ENCODE data around the gene MCM10. TPM values are rescaled to one million over a fixed set of nuclear protein-coding genes. Genes with fewer than 3 reads are reported as not detected.

Gene MCM10
- total RNA-seq, 4 donors from 2014 or later: 0.64 to 1.5 (median 0.78) TPM

DNA sequence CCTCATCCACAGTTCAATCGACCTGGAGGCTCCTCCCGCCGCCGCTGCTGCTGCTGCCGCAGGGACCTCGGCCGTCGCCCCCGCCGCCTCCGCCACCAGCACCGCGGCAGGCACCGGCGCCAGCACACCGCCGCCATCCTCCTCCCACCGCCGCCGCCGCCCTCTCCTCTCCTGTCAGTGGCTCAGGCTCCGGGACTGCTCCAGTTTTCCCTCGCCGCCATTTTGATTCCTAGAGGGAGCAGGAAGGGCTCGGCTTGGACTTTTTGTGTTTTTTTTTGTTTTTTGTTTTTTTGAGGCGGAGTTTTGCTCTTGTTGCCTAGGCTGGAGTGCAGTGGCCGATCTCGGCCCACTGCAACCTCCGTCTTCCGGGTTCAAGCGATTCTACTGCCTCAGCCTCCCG is 3.0 kb upstream of the MCM10 start:
- Histone ChIP-seq H3K27ac (no peak overlapping the region), H3K9me3 (no peaks in the 10 kb centered on the region), H3K4me3 (peak overlapping the region in 1 of 4 donors; percentile 20), H3K27me3 (no peaks in the 10 kb centered on the region), H3K4me1 (peaks cover 4 to 9% of the 10 kb centered on the region in 2 donors), H3K36me3 (no peaks in the 10 kb centered on the region)
- TF ChIP-seq POLR2A (IDR thresholded peaks at IDR 0.05): no peak
- TF ChIP-seq CTCF (IDR thresholded peaks at IDR 0.05 in 4 of 5, conservative IDR thresholded peaks at IDR 0.05 in 1 of 5): no peak
- DNase-seq (no peak), ATAC-seq (no peak)
- in situ Hi-C loops (cut with MboI; ENCODE audit: low sequenced_read_pairs in 4 of 4) (no loop called here), intact Hi-C loops (cut with DNase I; ENCODE audit: low total_unique reads) (no loop called here)

- intact Hi-C loops (cut with DNase I; ENCODE audit: low total_unique reads) (loop anchor here (1.0 to 2.0 kb wide), 3 partner anchors 23 to 279 kb away; no protein-coding TSS in a partner anchor), in situ Hi-C loops (cut with MboI; ENCODE audit: low sequenced_read_pairs in 4 of 4) (loop anchor here (5.0 to 10.0 kb wide), 2 partner anchors 133 to 140 kb away; partner anchors contain the start of gene PHYH (in 3 of the 4))
- DNase-seq: no peak
- H3K4me3 ChIP-seq: peak overlapping the region; percentile 48 to 58 (median 51)
- no peaks in the 10 kb centered on the region for H3K36me3 ChIP-seq
- no peaks in the 10 kb centered on the region for H3K9me3 ChIP-seq
- no peak overlapping the region for H3K27ac ChIP-seq
- ATAC-seq: no peak
- TF ChIP-seq CTCF (IDR thresholded peaks at IDR 0.05 in 4 of 5, conservative IDR thresholded peaks at IDR 0.05 in 1 of 5) (no peak), POLR2A (IDR thresholded peaks at IDR 0.05) (no peak)
- H3K4me1 ChIP-seq: peaks cover 4 to 9% of the 10 kb centered on the region in 2 donors
- no peaks in the 10 kb centered on the region for H3K27me3 ChIP-seq
Measured at GRCh38 chr10:13161857-13162271, 506 bp downstream of the MCM10 start.

- Histone ChIP-seq H3K27me3 (no peaks in the 10 kb centered on the region), H3K4me1 (peaks cover 4 to 9% of the 10 kb centered on the region in 2 donors), H3K4me3 (no peak overlapping the region), H3K27ac (no peak overlapping the region), H3K9me3 (no peaks in the 10 kb centered on the region), H3K36me3 (no peaks in the 10 kb centered on the region)
- ATAC-seq: no peak
- intact Hi-C loops (cut with DNase I; ENCODE audit: low total_unique reads): no loop called here
- TF ChIP-seq CTCF (IDR thresholded peaks at IDR 0.05 in 4 of 5, conservative IDR thresholded peaks at IDR 0.05 in 1 of 5) (no peak), POLR2A (IDR thresholded peaks at IDR 0.05) (no peak)
- DNase-seq: no peak
- in situ Hi-C loops (cut with MboI; ENCODE audit: low sequenced_read_pairs in 4 of 4): loop anchor here (5.0 to 10.0 kb wide), 2 partner anchors 131 to 138 kb away; partner anchors contain the start of gene PHYH (in 3 of the 4)
Measured at GRCh38 chr10:13163859-13164258, 2.5 kb downstream of the MCM10 start.

DNA sequence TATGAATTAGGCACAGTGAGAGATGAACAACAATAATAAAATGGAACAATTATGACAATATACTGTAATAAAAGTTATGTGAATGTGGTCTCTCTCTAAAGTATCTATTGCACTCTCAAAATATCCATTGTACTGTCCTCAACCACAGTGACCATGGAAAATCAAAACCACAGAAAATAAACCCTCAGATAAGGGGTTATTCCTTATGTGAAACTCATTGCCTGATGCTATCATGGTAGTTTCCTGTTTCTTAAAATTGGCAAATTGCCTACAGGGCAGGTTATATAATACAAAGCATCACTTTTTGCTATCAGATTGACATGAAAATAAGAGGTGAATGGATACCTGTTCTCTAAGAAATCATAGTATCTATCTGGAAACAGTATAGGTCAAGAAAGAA is 3.8 kb downstream of the MCM10 start:
- no peaks in the 10 kb centered on the region for H3K36me3 ChIP-seq
- intact Hi-C loops (cut with DNase I; ENCODE audit: low total_unique reads): no loop called here
- in situ Hi-C loops (cut with MboI; ENCODE audit: low sequenced_read_pairs in 4 of 4): loop anchor here in 1 of 4 donors (10.0 kb wide), 1 partner anchor 130 kb away; no protein-coding TSS in a partner anchor

More for the DNA sequence above, 3.8 kb downstream of the MCM10 start:
- H3K27me3 ChIP-seq: no peaks in the 10 kb centered on the region
- DNase-seq (no peak), ATAC-seq (no peak)
- H3K4me1 ChIP-seq: peaks cover 4 to 9% of the 10 kb centered on the region in 2 donors
- H3K4me3 ChIP-seq: no peak overlapping the region
- no peak for TF ChIP-seq CTCF (IDR thresholded peaks at IDR 0.05 in 4 of 5, conservative IDR thresholded peaks at IDR 0.05 in 1 of 5)
- H3K27ac ChIP-seq: no peak overlapping the region
- no peaks in the 10 kb centered on the region for H3K9me3 ChIP-seq
